Stimulated activated CD8-positive, alpha-beta memory T cell treated with anti-CD3 and anti-CD28 coated beads, Interleukin-4, amount 100 ng/mL, for 1 hour (primary cell): ENCODE data around the gene SV2B.

Experiments
- DNase-seq, 2 donors: peaks; one replicate each; pipeline ENCODE4 v3.0.0-alpha.2; 2020; ENCODE audit warnings: low read depth in 2 of 2, low spot score in 1 of 2

The SV2B gene

GRCh38 chr15:91227117-91227516, 127.1 kb downstream of the SV2B start:
- DNase-seq, result no peak

GRCh38 chr15:91227766-91228165, 127.7 kb downstream of the SV2B start:
- no peak for DNase-seq

- no peak for DNase-seq
Observed at GRCh38 chr15:91228383-91228782, 128.3 kb downstream of the SV2B start.

- no peak for DNase-seq
Observed at GRCh38 chr15:91228890-91229289, 128.8 kb downstream of the SV2B start.

- no peak for DNase-seq
Observed at GRCh38 chr15:91231703-91232102, 131.6 kb downstream of the SV2B start.

GRCh38 chr15:91234759-91235158, 134.7 kb downstream of the SV2B start:
- DNase-seq, result no peak

- DNase-seq, result no peak
Observed at GRCh38 chr15:91235376-91235775, 135.3 kb downstream of the SV2B start.

- DNase-seq, result no peak
Observed at GRCh38 chr15:91237445-91237844, 137.4 kb downstream of the SV2B start.

GRCh38 chr15:91238644-91239425, 138.8 kb downstream of the SV2B start:
- no peak for DNase-seq

- DNase-seq, result no peak
Observed at GRCh38 chr15:91243826-91244225, 143.8 kb downstream of the SV2B start.

- no peak for DNase-seq
Observed at GRCh38 chr15:91244919-91245318, 144.9 kb downstream of the SV2B start.

GRCh38 chr15:91246998-91247397, 146.9 kb downstream of the SV2B start:
- DNase-seq, result no peak

- no peak for DNase-seq
Observed at GRCh38 chr15:91249591-91249990, 149.5 kb downstream of the SV2B start.

- DNase-seq, result no peak
Observed at GRCh38 chr15:91252322-91252721, 152.3 kb downstream of the SV2B start.

- DNase-seq, result no peak
Observed at GRCh38 chr15:91252756-91253155, 152.7 kb downstream of the SV2B start.

- DNase-seq, result no peak
Observed at GRCh38 chr15:91253605-91254004, 153.5 kb downstream of the SV2B start.

- no peak for DNase-seq
Observed at GRCh38 chr15:91254766-91255165, 154.7 kb downstream of the SV2B start.

- no peak for DNase-seq
Observed at GRCh38 chr15:91255670-91256192, 155.7 kb downstream of the SV2B start.

GRCh38 chr15:91257746-91258414, 157.8 kb downstream of the SV2B start:
- no peak for DNase-seq

- DNase-seq, result no peak
Observed at GRCh38 chr15:91258415-91258759, 158.3 kb downstream of the SV2B start.

GRCh38 chr15:91259077-91259476, 159.0 kb downstream of the SV2B start:
- DNase-seq, result no peak

- DNase-seq, result no peak
Observed at GRCh38 chr15:91261345-91261744, 161.3 kb downstream of the SV2B start.
